ENCODE results near the gene PRR20G. TPM values are rescaled to one million over a fixed set of nuclear protein-coding genes. Genes with fewer than 3 reads are reported as not detected.

Gene PRR20G
- total RNA-seq, 1 experiment from 2014 or later: not detected

DNA sequence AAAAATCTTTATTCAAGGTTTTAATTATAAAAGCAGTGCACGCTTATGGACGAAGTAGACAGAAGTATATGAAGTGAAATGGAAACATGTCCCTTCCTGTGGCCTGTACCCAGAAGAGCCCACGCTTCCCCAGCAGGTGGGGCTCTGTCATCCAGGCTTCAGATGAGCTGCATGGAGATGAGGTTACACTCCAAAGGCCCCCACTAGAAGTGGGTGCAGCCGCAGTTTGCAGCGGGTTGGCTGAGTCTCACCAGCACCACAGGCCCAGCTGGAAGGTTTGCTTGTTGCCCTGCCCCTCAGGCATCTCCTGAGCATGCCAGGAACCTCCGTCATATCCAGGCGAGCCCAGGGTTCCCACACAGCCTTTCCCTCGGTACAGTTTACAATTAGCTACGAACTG is 33.1 kb downstream of the PRR20G start:
- H3K9me2 ChIP-seq (ENCODE audit: insufficient read depth): no peaks in the 10 kb centered on the region
- H3F3A ChIP-seq (ENCODE audit: insufficient read depth, low read depth): no peaks in the 10 kb centered on the region
- no peak overlapping the region for H3K27ac ChIP-seq
- no peak overlapping the region for H2AFZ ChIP-seq
- no peak for TF ChIP-seq EZH2 (IDR thresholded peaks at IDR 0.05; ENCODE audit: low read depth)
- TF ChIP-seq, protein P1, sequence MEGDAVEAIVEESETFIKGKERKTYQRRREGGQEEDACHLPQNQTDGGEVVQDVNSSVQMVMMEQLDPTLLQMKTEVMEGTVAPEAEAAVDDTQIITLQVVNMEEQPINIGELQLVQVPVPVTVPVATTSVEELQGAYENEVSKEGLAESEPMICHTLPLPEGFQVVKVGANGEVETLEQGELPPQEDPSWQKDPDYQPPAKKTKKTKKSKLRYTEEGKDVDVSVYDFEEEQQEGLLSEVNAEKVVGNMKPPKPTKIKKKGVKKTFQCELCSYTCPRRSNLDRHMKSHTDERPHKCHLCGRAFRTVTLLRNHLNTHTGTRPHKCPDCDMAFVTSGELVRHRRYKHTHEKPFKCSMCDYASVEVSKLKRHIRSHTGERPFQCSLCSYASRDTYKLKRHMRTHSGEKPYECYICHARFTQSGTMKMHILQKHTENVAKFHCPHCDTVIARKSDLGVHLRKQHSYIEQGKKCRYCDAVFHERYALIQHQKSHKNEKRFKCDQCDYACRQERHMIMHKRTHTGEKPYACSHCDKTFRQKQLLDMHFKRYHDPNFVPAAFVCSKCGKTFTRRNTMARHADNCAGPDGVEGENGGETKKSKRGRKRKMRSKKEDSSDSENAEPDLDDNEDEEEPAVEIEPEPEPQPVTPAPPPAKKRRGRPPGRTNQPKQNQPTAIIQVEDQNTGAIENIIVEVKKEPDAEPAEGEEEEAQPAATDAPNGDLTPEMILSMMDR (conservative IDR thresholded peaks at IDR 0.05): peak; percentile 51
- CTCF ChIA-PET: interaction anchor here (0.6 to 1.6 kb wide), 3 partner anchors 201 to 278 kb away, joined by 3 to 6 read pairs (median 3); no protein-coding TSS in a partner anchor
- DNase-seq: no peak
- H3K27me3 ChIP-seq (ENCODE audit: insufficient read depth, low read depth): peaks cover 13% of the 10 kb centered on the region
- no TSS peak for BruUV-seq (replicated peaks)
- no peaks in the 10 kb centered on the region for H3K36me3 ChIP-seq (ENCODE audit: low read depth)
- POLR2A ChIA-PET (ENCODE audit: unreplicated experiment): no interaction called here
- H3K4me1 ChIP-seq (replicated peaks; ENCODE audit: insufficient read depth): no peaks in the 10 kb centered on the region
- peaks cover 4% of the 10 kb centered on the region; the same call in 1 of the 2 replicates for H3K9me3 ChIP-seq (ENCODE audit: insufficient read depth, low read depth)
- no peak overlapping the region for H3K4me3 ChIP-seq
- no peaks in the 10 kb centered on the region for H3K79me2 ChIP-seq (ENCODE audit: low read depth)
- no peak overlapping the region for H3K4me2 ChIP-seq
- intact Hi-C loops (cut with micrococcal nuclease; ENCODE audit: unreplicated experiment): loop anchor here (10.0 kb wide), 1 partner anchor 270 kb away; the partner anchor contains the start of gene PLXNA1
- H4K20me1 ChIP-seq (ENCODE audit: insufficient read depth): no peaks in the 10 kb centered on the region

DNA sequence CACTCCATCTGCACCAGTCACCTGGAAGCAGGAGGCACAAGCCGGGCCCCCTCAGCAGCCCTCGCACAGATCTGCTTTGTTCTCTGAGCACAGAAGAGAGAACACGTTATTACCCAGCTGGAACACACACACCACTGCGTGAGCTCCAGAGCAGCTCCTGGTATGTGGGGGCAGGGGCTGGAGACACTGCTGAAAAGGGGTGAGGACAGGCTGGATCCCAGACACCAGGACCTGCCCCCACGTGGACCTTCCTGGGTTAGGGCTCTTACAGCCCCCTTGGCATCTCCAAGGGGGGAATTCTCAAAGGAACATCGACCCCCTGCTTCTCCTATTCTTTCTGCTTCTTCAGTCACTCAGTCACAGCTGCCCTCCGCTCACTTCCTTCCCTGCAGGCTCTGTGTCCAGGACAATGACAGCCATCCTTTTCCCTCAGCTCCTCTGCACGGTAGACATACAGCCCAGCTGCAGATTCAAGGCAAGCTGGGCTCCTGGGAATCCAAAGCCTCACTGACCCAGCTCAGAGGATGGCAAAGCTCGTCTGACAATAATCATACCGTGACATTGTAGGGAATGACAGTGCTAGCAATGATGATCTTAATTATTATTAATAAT is 33.7 kb downstream of the PRR20G start:
- BruUV-seq (replicated peaks): no TSS peak
- Histone ChIP-seq H3K79me2 (ENCODE audit: low read depth) (no peaks in the 10 kb centered on the region), H3F3A (ENCODE audit: insufficient read depth, low read depth) (no peaks in the 10 kb centered on the region), H3K36me3 (ENCODE audit: low read depth) (no peaks in the 10 kb centered on the region), H3K27ac (no peak overlapping the region), H4K20me1 (ENCODE audit: insufficient read depth) (no peaks in the 10 kb centered on the region), H3K9me3 (ENCODE audit: insufficient read depth, low read depth) (peaks cover 4% of the 10 kb centered on the region; the same call in 1 of the 2 replicates), H3K4me3 (no peak overlapping the region), H2AFZ (no peak overlapping the region), H3K9me2 (ENCODE audit: insufficient read depth) (no peaks in the 10 kb centered on the region), H3K4me1 (replicated peaks; ENCODE audit: insufficient read depth) (no peaks in the 10 kb centered on the region), H3K4me2 (no peak overlapping the region), H3K27me3 (ENCODE audit: insufficient read depth, low read depth) (peaks cover 13% of the 10 kb centered on the region)
- ChIA-PET CTCF (interaction anchor here (1.6 kb wide), 1 partner anchor 202 kb away, joined by 3 read pairs; no protein-coding TSS in a partner anchor), POLR2A (ENCODE audit: unreplicated experiment) (no interaction called here)
- intact Hi-C loops (cut with micrococcal nuclease; ENCODE audit: unreplicated experiment): loop anchor here (10.0 kb wide), 1 partner anchor 269 kb away; the partner anchor contains the start of gene PLXNA1
- TF ChIP-seq, protein P1 (conservative IDR thresholded peaks at IDR 0.05): no peak
- TF ChIP-seq EZH2 (IDR thresholded peaks at IDR 0.05; ENCODE audit: low read depth): no peak
- no peak for DNase-seq

DNA sequence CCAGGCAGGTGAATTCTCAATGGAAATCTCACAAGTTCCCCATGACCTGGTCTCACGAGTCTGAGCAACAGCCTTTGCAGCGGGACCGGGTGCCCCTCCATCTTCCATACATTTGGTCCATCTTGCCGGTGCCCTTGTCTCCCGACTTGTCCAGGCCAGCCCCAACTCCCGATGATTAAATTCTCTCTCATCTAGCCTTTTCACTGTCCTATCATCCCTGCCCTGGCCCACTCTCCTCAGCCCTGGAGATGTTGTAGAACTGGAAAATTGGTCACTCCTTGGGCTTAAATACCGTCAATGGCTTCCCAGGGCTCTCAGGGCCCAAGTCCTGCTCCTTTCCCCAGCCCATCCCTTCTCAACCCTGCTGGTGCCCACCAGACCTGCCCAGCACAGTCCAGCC is 34.4 kb downstream of the PRR20G start:
- CTCF ChIA-PET: no interaction called here
- H3K9me3 ChIP-seq (ENCODE audit: insufficient read depth, low read depth): peaks cover 4% of the 10 kb centered on the region; the same call in 1 of the 2 replicates

More for the DNA sequence above, 34.4 kb downstream of the PRR20G start:
- no peak overlapping the region for H2AFZ ChIP-seq
- no peaks in the 10 kb centered on the region for H3K9me2 ChIP-seq (ENCODE audit: insufficient read depth)
- peaks cover 13% of the 10 kb centered on the region for H3K27me3 ChIP-seq (ENCODE audit: insufficient read depth, low read depth)
- POLR2A ChIA-PET (ENCODE audit: unreplicated experiment): no interaction called here
- H3K27ac ChIP-seq: no peak overlapping the region
- intact Hi-C loops (cut with micrococcal nuclease; ENCODE audit: unreplicated experiment): loop anchor here (10.0 kb wide), 1 partner anchor 269 kb away; the partner anchor contains the start of gene PLXNA1
- no peak for DNase-seq
- H3K4me1 ChIP-seq (replicated peaks; ENCODE audit: insufficient read depth): no peaks in the 10 kb centered on the region
- no peak overlapping the region for H3K4me3 ChIP-seq
- H3K4me2 ChIP-seq: no peak overlapping the region
- no peaks in the 10 kb centered on the region for H3F3A ChIP-seq (ENCODE audit: insufficient read depth, low read depth)
- BruUV-seq (replicated peaks): no TSS peak
- TF ChIP-seq, protein P1 (conservative IDR thresholded peaks at IDR 0.05): no peak
- no peaks in the 10 kb centered on the region for H3K36me3 ChIP-seq (ENCODE audit: low read depth)
- H3K79me2 ChIP-seq (ENCODE audit: low read depth): no peaks in the 10 kb centered on the region
- no peaks in the 10 kb centered on the region for H4K20me1 ChIP-seq (ENCODE audit: insufficient read depth)

Measured in PC-9 (cell line).